Breast epithelium (tissue), 4 donors: Measurements from ENCODE around the gene FAM114A1. TPM values are rescaled to one million over a fixed set of nuclear protein-coding genes. Genes with fewer than 3 reads are reported as not detected.

ENCODE experiments used
- DNase-seq, 2 donors: peaks; one replicate each; pipeline ENCODE4 v3.0.0-alpha.2; 2019; ENCODE audit warnings: low spot score in 2 of 2
- H3K27ac ChIP-seq, 2 donors: fragments of 200-600 bp; sonication (generic) in 1 of 2; one replicate each; pipeline ENCODE4 v1.5.1; 2016 to 2019; ENCODE audit warnings: mild to moderate bottlenecking in 1 of 2
- H3K27me3 ChIP-seq, 2 donors: fragments of 200-600 bp; sonication (generic) in 1 of 2; one replicate each; pipeline versions ENCODE4 v1.5.1 to v1.6.0; 2017 to 2019; ENCODE audit warnings: control low read depth in 1 of 2, mild to moderate bottlenecking in 1 of 2
- H3K36me3 ChIP-seq: fragments of 200-600 bp; one replicate; pipeline ENCODE4 v1.5.1; 2019
- H3K4me1 ChIP-seq, 2 donors: fragments of 200-600 bp; sonication (generic); one replicate each; pipeline ENCODE4 v1.5.1; 2016 to 2019; ENCODE audit warnings: control low read depth in 1 of 2
- H3K4me3 ChIP-seq, 3 donors: fragments of 200-600 bp; sonication (generic); 1 replicate in 2 of 3; 2 replicates in 1 of 3; pipeline ENCODE4 v1.5.1; 2016 to 2019; ENCODE audit warnings: mild to moderate bottlenecking in 3 of 3, moderate library complexity in 2 of 3
- H3K9me3 ChIP-seq, 2 donors: fragments of 200-600 bp; sonication (generic) in 1 of 2; one replicate each; pipeline ENCODE4 v1.5.1; 2016 to 2019; ENCODE audit warnings: control low read depth in 1 of 2
- POLR2A ChIP-seq: fragments of 450-650 bp; IDR thresholded peaks from one replicate; pipeline ENCODE4 v1.6.1; 2016; ENCODE audit warnings: antibody characterized with exemption, mild to moderate bottlenecking, moderate library complexity
- POLR2AphosphoS5 ChIP-seq, 3 donors: sonication (generic); formaldehyde crosslinking; IDR thresholded peaks; one replicate each; pipeline ENCODE4 v1.6.1; 2017; ENCODE audit warnings: antibody characterized with exemption in 3 of 3
- intact Hi-C: fragments of 100-400 bp; cut with DNase I; formaldehyde crosslinking; loops from one replicate; pipeline ENCODE4 v1.15.1; 2023; ENCODE audit warnings: low total_unique reads
- total RNA-seq, 3 donors: library from RNA; depleted of rRNA; stranded (reverse); fragments of >200 nt; gene quantifications; one replicate each; pipeline ENCODE4 v1.1.0, GENCODE V29; 2016
- TF ChIP-seq, protein P1 (sequence below), 3 donors: fragments of 450-650 bp; IDR thresholded peaks; one replicate each; pipeline ENCODE4 v1.5.1; 2016 to 2017; ENCODE audit warnings: antibody characterized with exemption in 3 of 3, mild to moderate bottlenecking in 3 of 3, moderate library complexity in 3 of 3

FAM114A1 gene
- total RNA-seq, 3 donors from 2014 or later, result 74.6 to 109 (median 85.9) TPM

DNA sequence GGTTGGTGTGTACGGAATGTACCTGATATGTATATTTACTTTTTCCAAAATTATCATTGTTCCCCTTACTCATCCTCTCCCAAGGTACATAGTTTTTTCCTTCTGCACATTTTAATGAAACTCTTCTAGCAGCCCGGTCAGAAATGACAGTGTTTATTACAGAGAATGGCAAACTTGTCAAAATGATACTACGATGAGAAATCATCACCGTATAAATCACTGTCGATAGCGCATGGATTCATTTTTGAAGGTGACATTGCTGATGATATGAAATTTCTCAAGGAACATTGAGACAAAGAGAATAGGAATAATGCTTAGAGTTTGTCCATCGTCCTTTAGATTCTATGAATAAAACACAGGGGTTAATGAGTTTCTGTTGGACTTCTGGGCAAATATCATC is 30.6 kb downstream of the FAM114A1 start:
- no peak for DNase-seq
- Histone ChIP-seq H3K27ac (no peak overlapping the region), H3K36me3 (no peaks in the 10 kb centered on the region), H3K27me3 (no peaks in the 10 kb centered on the region), H3K4me3 (no peak overlapping the region), H3K9me3 (no peaks in the 10 kb centered on the region), H3K4me1 (no peaks in the 10 kb centered on the region)
- TF ChIP-seq POLR2AphosphoS5 (IDR thresholded peaks at IDR 0.05) (no peak), POLR2A (no peak)
- TF ChIP-seq, protein P1, sequence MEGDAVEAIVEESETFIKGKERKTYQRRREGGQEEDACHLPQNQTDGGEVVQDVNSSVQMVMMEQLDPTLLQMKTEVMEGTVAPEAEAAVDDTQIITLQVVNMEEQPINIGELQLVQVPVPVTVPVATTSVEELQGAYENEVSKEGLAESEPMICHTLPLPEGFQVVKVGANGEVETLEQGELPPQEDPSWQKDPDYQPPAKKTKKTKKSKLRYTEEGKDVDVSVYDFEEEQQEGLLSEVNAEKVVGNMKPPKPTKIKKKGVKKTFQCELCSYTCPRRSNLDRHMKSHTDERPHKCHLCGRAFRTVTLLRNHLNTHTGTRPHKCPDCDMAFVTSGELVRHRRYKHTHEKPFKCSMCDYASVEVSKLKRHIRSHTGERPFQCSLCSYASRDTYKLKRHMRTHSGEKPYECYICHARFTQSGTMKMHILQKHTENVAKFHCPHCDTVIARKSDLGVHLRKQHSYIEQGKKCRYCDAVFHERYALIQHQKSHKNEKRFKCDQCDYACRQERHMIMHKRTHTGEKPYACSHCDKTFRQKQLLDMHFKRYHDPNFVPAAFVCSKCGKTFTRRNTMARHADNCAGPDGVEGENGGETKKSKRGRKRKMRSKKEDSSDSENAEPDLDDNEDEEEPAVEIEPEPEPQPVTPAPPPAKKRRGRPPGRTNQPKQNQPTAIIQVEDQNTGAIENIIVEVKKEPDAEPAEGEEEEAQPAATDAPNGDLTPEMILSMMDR (IDR thresholded peaks at IDR 0.05), result no peak
- intact Hi-C loops, result no loop called here

DNA sequence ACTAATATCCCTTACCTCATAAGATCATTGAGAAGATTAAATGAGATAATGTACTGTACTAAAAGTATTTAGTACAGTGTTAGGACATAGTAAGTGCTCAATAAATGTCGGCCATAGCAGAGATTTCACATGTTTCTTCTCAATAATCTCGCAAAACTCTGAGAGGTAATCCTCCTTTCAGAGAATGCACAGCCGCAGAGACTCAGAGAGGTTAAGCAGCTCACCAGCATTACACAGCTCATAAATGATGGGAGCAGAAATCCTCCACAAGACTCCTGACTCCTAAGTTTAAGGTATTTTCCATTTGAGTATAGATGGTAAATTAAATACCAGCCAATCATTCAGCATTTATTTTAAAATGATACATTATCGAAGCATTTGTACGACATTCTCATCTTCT is 34.6 kb downstream of the FAM114A1 start:
- Histone ChIP-seq H3K36me3 (no peaks in the 10 kb centered on the region), H3K9me3 (no peaks in the 10 kb centered on the region), H3K27ac (no peak overlapping the region), H3K27me3 (no peaks in the 10 kb centered on the region), H3K4me3 (no peak overlapping the region), H3K4me1 (no peaks in the 10 kb centered on the region)
- TF ChIP-seq POLR2A (no peak), POLR2AphosphoS5 (IDR thresholded peaks at IDR 0.05) (no peak)
- TF ChIP-seq, protein P1 (IDR thresholded peaks at IDR 0.05), result no peak
- intact Hi-C loops, result no loop called here
- no peak for DNase-seq

DNA sequence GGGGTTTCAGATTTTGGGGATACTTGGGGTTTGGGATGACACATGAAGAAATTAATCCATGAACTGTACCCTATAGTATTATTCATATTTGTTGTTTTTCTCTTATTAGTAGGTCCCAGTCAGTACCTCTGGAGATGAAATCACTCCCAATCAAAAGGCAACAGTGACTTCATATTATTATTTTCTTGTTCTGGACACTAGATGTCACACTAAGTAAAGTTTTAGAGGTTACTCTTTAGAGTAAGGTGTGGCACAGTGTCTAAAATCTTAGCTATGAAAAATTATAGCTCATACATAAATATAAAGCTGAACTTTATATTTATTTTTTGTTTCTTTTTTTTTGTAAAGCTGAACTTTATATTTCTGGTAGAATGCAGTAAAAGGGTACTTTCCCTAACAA is 35.1 kb downstream of the FAM114A1 start:
- Histone ChIP-seq H3K9me3 (no peaks in the 10 kb centered on the region), H3K27me3 (no peaks in the 10 kb centered on the region), H3K4me3 (no peak overlapping the region), H3K27ac (no peak overlapping the region), H3K4me1 (no peaks in the 10 kb centered on the region), H3K36me3 (no peaks in the 10 kb centered on the region)
- no peak for DNase-seq
- intact Hi-C loops, result no loop called here
- TF ChIP-seq POLR2AphosphoS5 (IDR thresholded peaks at IDR 0.05) (no peak), POLR2A (no peak)
- TF ChIP-seq, protein P1 (IDR thresholded peaks at IDR 0.05), result peak in 2 of 3 donors; percentile 13 to 39

DNA sequence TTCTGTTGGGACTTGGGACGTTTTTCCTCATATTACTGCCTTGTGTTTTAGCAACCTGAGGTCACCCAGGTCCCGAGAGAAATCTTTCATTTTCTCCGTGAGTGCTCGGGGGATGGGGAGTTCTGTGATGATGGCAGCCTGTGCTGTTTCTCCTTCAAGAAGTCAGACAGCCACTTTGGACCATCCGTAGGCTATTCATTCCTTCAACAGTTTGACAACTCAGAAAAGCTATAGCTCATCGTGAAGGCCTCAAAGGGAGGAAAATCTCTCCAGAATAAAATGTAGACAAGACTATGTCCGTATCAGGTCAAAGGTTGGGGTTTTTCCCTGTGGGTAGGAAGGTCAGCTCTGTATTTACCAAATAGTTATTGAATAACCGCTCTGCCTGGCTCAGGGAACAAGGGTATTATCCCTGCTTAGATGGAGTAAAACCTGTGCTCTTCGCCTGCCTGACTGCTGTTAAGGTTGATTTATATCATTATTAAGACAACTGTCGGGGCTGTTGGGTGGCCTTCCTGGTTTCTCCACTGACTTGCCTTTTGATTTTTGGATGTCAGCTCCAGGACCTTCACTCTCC is 36.6 kb downstream of the FAM114A1 start:
- no peaks in the 10 kb centered on the region for H3K9me3 ChIP-seq
- H3K4me3 ChIP-seq, result no peak overlapping the region
- no peak overlapping the region for H3K27ac ChIP-seq
- H3K36me3 ChIP-seq, result no peaks in the 10 kb centered on the region
- TF ChIP-seq POLR2A (no peak), POLR2AphosphoS5 (IDR thresholded peaks at IDR 0.05) (no peak)
- TF ChIP-seq, protein P1 (IDR thresholded peaks at IDR 0.05), result no peak
- no peak for DNase-seq
- intact Hi-C loops, result no loop called here
- no peaks in the 10 kb centered on the region for H3K27me3 ChIP-seq
- H3K4me1 ChIP-seq, result no peaks in the 10 kb centered on the region

DNA sequence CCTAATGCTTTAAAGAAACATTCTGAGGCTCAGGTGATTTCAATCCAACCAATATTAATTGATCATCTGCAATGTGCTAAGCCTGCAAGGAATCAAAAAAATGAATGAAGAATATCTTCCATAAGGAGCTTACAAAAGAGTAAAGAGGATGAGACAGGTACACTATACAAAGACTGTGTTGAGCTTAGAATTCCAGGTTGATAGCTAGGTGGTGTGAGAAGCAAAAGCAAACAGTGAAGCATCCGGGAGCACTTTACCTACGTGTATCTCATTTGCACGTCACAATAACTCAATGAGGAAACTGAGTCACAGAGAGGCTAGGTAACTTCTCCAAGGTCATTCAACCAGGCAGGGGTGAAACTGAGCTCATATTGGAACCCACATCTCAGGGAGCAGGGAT is 37.1 kb downstream of the FAM114A1 start:
- DNase-seq, result no peak
- intact Hi-C loops, result no loop called here
- Histone ChIP-seq H3K9me3 (no peaks in the 10 kb centered on the region), H3K27me3 (no peaks in the 10 kb centered on the region), H3K27ac (no peak overlapping the region), H3K4me1 (no peaks in the 10 kb centered on the region), H3K4me3 (no peak overlapping the region), H3K36me3 (no peaks in the 10 kb centered on the region)
- no peak for TF ChIP-seq POLR2A
- TF ChIP-seq, protein P1 (IDR thresholded peaks at IDR 0.05), result no peak
- no peak for TF ChIP-seq POLR2AphosphoS5 (IDR thresholded peaks at IDR 0.05)
